ENCODE measurements around the gene BTBD9. TPM values are rescaled to one million over a fixed set of nuclear protein-coding genes. Genes with fewer than 3 reads are reported as not detected.

The BTBD9 gene
- polyA plus RNA-seq, 1 donor (not counting 4 experiments of a cell fraction or from before 2014, with no cell fraction given), result 6.8 TPM

DNA sequence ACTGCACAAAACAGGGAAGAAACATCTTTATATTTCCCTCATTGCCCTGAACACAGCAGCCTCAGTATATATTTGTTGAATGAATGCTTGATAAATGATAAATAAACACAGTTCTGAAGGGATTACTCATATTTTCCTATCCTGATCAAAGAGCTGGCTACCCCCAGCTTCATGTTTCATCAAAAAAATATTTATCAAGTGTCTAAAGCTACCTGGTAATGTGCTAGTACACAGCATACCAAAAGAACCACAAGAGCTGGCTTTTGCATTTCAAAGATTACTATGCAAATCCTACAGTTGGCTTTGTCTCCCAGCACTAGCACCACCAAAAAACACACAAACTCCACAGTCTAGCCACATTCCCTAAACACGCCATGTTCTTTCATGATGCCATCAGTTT, 130.0 kb downstream of the BTBD9 start:
- Histone ChIP-seq H3K9me1 (ENCODE audit: control insufficient read depth, extremely low read depth, insufficient read depth, low read length) (no peaks in the 10 kb centered on the region), H3K27ac (ENCODE audit: control insufficient read depth, insufficient read depth, low read length) (peak overlapping the region; percentile 40), H3K4me2 (ENCODE audit: control insufficient read depth, extremely low read depth, insufficient read depth, low read depth, low read length) (peak overlapping the region; percentile 37), H3K4me3 (ENCODE audit: control insufficient read depth in 2 of 3, extremely low read depth in 1 of 3, insufficient read depth in 2 of 3, low read depth in 1 of 3, low read length in 3 of 3) (peak overlapping the region in 1 of 3 experiments; percentile 25), H3K9me3 (ENCODE audit: control insufficient read depth, low read depth, low read length) (no peaks in the 10 kb centered on the region), H3K4me1 (ENCODE audit: control insufficient read depth, extremely low read depth, insufficient read depth, low read length) (peaks cover 12% of the 10 kb centered on the region), H2AFZ (ENCODE audit: control insufficient read depth, low read length) (no peak overlapping the region), H3K9ac (ENCODE audit: control insufficient read depth, extremely low read depth, insufficient read depth, low read length) (no peak overlapping the region), H4K20me1 (ENCODE audit: control insufficient read depth, extremely low read depth, insufficient read depth, low read length) (no peaks in the 10 kb centered on the region), H3K79me2 (ENCODE audit: control insufficient read depth, insufficient read depth, low read length) (no peaks in the 10 kb centered on the region), H3K27me3 (ENCODE audit: control insufficient read depth, extremely low read depth, insufficient read depth, low read length) (no peaks in the 10 kb centered on the region), H3K36me3 (ENCODE audit: control insufficient read depth in 2 of 2, extremely low read depth in 1 of 2, insufficient read depth in 2 of 2, low read length in 2 of 2) (no peaks in the 10 kb centered on the region)
- FAIRE-seq, result peak; percentile 64
- TF ChIP-seq EZH2 (IDR thresholded peaks at IDR 0.05; ENCODE audit: low read length), result no peak
- TF ChIP-seq, protein P1, sequence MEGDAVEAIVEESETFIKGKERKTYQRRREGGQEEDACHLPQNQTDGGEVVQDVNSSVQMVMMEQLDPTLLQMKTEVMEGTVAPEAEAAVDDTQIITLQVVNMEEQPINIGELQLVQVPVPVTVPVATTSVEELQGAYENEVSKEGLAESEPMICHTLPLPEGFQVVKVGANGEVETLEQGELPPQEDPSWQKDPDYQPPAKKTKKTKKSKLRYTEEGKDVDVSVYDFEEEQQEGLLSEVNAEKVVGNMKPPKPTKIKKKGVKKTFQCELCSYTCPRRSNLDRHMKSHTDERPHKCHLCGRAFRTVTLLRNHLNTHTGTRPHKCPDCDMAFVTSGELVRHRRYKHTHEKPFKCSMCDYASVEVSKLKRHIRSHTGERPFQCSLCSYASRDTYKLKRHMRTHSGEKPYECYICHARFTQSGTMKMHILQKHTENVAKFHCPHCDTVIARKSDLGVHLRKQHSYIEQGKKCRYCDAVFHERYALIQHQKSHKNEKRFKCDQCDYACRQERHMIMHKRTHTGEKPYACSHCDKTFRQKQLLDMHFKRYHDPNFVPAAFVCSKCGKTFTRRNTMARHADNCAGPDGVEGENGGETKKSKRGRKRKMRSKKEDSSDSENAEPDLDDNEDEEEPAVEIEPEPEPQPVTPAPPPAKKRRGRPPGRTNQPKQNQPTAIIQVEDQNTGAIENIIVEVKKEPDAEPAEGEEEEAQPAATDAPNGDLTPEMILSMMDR (optimal IDR thresholded peaks at IDR 0.05 in 1 of 3, IDR thresholded peaks at IDR 0.05 in 1 of 3, conservative IDR thresholded peaks at IDR 0.05 in 1 of 3; ENCODE audit: extremely low read depth in 1 of 3, insufficient read depth in 2 of 3, low read length in 3 of 3), result no peak
- no peak for DNase-seq (ENCODE audit: low read depth, low spot score)
- dilution Hi-C loops (cut with MboI; ENCODE audit: extremely low pct_ligation_motif_present, low sequenced_read_pairs), result no loop called here

DNA sequence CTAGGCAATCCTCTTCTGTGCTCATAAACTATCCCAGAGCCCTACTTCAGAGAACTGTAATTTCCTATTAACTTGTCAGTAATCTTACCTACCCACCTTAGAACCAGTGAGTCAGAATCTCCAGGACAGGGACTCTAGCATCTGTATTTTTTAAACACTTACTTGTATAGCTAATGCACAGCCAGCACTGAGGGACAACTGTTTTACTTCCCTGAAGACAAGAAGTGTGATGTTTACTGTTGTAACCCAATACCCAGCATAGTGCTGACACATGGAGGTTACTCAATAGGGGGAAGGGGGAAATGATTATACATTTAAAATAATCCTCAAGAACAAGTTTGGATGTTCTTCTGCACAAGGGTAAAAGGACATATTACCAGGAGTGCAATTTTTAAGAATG, 130.8 kb downstream of the BTBD9 start:
- no peak for DNase-seq (ENCODE audit: low read depth, low spot score)

More for the DNA sequence above, 130.8 kb downstream of the BTBD9 start:
- Histone ChIP-seq H3K9me1 (ENCODE audit: control insufficient read depth, extremely low read depth, insufficient read depth, low read length) (no peaks in the 10 kb centered on the region), H3K79me2 (ENCODE audit: control insufficient read depth, insufficient read depth, low read length) (no peaks in the 10 kb centered on the region), H3K4me3 (ENCODE audit: control insufficient read depth in 2 of 3, extremely low read depth in 1 of 3, insufficient read depth in 2 of 3, low read depth in 1 of 3, low read length in 3 of 3) (no peak overlapping the region), H3K9me3 (ENCODE audit: control insufficient read depth, low read depth, low read length) (no peaks in the 10 kb centered on the region), H3K27me3 (ENCODE audit: control insufficient read depth, extremely low read depth, insufficient read depth, low read length) (no peaks in the 10 kb centered on the region), H3K4me2 (ENCODE audit: control insufficient read depth, extremely low read depth, insufficient read depth, low read depth, low read length) (no peak overlapping the region), H3K9ac (ENCODE audit: control insufficient read depth, extremely low read depth, insufficient read depth, low read length) (no peak overlapping the region), H3K27ac (ENCODE audit: control insufficient read depth, insufficient read depth, low read length) (no peak overlapping the region), H3K36me3 (ENCODE audit: control insufficient read depth in 2 of 2, extremely low read depth in 1 of 2, insufficient read depth in 2 of 2, low read length in 2 of 2) (no peaks in the 10 kb centered on the region), H4K20me1 (ENCODE audit: control insufficient read depth, extremely low read depth, insufficient read depth, low read length) (no peaks in the 10 kb centered on the region), H2AFZ (ENCODE audit: control insufficient read depth, low read length) (no peak overlapping the region), H3K4me1 (ENCODE audit: control insufficient read depth, extremely low read depth, insufficient read depth, low read length) (peaks cover 12% of the 10 kb centered on the region)
- no peak for FAIRE-seq
- TF ChIP-seq, protein P1 (optimal IDR thresholded peaks at IDR 0.05 in 1 of 3, IDR thresholded peaks at IDR 0.05 in 1 of 3, conservative IDR thresholded peaks at IDR 0.05 in 1 of 3; ENCODE audit: extremely low read depth in 1 of 3, insufficient read depth in 2 of 3, low read length in 3 of 3), result no peak
- TF ChIP-seq EZH2 (IDR thresholded peaks at IDR 0.05; ENCODE audit: low read length), result no peak
- dilution Hi-C loops (cut with MboI; ENCODE audit: extremely low pct_ligation_motif_present, low sequenced_read_pairs), result no loop called here
